NCI-H2196 treated with DMSO at 0.1 percent for 48 hours (cell line): Measurements from ENCODE around the gene LONP2.
"Not testable (repeated sequence)": the region's sequence is repeated elsewhere in the genome, so short reads cannot be mapped to it uniquely, and the experiment has no call there.

ENCODE experiments used
- DNase-seq: peaks from one replicate; lab custom pipeline; 2025; ENCODE audit not compliant: unreplicated experiment; lab: John Stamatoyannopoulos, UW

LONP2 gene

GRCh38 chr16:48330189-48330840 is 86.2 kb downstream of the LONP2 start:
- DNase-seq, result no peak

GRCh38 chr16:48330841-48331192 is 86.7 kb downstream of the LONP2 start:
- DNase-seq, result no peak

- DNase-seq, result no peak
Observed at GRCh38 chr16:48332978-48333377, 88.9 kb downstream of the LONP2 start.

DNA sequence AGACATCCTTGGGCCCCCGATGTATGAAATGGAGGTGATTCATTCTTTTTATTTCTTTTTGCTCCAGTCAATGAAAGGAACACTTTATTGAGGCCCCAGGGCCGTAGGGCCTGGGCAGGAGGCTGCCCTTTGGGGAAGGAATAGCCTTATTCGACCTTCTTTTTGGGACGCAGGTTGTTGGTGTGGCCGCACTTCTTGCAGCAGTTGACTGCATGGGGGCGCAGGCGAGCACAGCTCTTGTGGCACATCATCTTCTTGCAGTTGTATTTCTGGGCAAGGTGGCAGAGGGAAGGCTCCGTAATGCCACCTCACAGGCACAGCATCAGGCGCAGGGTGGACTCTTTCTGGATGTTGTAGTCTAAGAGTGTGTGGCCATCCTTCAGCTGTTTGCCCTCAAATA is 90.2 kb downstream of the LONP2 start:
- DNase-seq, result no peak

- no peak for DNase-seq
Observed at GRCh38 chr16:48335961-48336360, 91.9 kb downstream of the LONP2 start.

- DNase-seq, result no peak
Observed at GRCh38 chr16:48340054-48340453, 96.0 kb downstream of the LONP2 start.

DNA sequence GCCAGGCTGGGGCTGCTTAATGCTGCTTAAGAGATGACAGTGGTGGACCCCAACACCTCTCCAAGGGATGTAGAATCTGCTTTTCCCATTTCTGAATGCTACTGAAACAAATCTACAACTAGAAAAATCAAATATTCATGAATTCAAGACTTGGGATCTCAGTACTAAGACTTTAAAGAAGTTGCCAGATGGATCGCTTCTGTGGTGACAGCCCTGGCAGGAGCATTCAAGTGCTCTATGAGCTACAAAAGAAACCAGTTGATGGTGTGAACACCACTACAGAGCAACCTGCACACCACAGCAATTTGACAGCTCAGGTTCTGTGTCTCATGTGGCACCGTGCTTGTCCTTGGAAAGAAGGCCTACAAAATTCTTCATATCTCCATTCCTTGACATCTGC is 98.5 kb downstream of the LONP2 start:
- DNase-seq, result no peak

GRCh38 chr16:48347191-48347865 is 103.2 kb downstream of the LONP2 start:
- no peak for DNase-seq

DNA sequence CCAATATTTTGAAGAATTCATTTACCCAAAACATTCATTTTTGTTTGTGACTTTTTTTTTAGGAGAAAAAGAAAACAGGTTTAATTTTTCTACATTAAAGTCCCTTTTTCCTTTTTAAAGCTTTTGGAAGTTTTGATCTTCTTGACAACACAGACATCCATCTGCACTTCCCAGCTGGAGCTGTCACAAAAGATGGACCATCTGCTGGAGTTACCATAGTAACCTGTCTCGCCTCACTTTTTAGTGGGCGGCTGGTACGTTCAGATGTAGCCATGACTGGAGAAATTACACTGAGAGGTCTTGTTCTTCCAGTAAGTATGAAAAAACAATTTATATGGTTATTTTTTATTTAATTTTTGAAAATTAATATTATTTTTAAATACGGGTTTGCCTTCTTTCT is 103.9 kb downstream of the LONP2 start:
- no peak for DNase-seq

DNA sequence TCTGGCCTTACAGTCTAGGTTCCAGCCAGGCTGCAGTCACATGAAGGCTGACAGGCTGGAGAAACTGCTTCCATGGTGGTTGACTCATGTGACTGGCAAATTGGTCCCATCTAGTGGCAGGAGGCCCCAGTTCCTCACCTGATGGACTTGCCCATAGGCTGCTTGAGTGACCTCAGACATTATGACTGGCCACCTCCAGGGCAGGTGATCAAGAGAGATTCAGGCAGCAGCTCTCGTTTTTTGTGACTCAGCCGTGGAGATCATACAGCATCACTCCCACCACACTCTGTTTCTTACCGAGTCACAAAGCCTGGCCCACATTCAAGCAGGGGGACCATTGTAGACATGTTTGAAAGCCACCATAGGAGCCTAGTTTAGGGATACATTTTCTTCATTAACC is 106.6 kb downstream of the LONP2 start:
- no peak for DNase-seq

DNA sequence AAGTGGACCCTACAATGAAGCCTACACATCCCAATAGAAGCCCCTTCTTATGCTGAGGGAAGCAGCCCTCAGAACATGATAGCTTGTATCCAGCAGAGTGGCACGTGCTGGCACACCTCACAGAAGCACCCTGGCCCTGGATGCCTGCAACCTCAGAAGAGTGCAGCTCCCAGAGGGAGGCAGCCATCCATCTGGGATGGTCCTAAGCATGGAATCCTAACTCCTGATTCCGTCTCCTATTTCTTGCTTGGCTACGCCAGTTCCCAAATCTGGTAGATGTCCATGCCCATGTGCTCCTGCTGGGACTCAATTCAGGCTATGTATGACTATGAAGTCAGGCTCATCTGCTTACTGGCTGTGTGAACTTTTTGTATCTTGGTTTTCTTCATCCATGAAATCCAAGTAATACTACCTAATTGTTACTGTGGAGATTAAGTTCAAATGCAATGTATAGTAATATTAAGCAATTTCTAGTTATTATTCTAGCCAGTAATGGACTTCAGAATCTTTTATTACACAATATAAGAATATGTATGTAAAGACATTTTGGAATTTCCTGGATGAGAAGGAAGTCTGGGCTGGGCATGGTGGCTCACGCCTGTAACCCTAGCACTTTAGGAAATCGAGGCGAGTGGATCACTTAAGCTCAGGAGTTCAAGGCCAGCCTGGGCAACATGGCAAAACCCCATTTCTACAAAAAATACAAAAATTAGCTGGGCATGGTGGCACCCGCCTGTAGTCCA is 108.7 kb downstream of the LONP2 start:
- no peak for DNase-seq

- no peak for DNase-seq
Observed at GRCh38 chr16:48353565-48354163, 109.6 kb downstream of the LONP2 start.

GRCh38 chr16:48354385-48354784 is 110.3 kb downstream of the LONP2 start:
- not testable (repeated sequence) for DNase-seq

DNA sequence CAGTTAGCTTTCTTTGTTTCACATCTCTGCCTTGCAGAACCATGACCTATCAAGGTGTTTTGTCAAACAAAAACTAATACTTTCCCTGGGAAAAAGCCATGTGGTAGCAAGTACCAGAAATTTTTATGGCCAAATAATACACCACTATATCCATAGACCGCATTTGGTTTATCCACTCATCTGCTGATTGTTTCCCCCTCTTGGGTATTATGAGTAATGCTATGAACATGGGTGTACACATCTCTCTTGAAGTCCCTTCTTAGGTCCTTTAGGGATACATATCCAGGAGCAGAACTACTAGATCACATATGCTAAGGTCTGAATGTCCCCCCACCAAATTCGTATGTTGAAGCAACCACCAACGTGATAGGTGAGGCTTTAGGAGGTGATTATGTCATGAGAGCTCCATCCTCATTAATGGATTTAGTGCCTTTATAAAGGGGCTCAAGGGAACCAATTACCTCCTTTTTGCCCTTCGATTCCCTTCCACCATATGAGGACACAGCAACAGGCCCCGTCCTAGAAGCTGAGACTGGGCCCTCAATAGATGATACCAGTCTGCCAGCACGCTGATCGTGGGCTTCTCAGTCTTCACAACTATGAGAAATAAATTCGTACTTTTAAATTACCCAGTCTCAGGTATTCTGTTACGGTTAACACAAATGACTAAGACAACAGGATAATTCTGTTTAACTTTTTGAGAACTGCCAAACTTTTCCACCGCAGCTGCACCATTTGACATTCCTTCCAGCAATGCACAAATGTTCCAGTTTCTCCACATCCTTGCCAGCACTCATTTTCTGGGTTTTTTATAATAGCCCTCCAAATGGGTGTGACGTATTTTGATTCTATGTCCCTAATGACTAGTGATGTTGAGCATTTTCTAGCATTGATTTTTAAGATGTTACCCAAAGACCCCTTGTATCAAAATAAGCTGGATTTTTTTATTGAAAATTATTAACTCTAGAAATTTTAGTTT is 111.1 kb downstream of the LONP2 start:
- DNase-seq, result no peak

GRCh38 chr16:48356633-48357376 is 112.7 kb downstream of the LONP2 start:
- no peak for DNase-seq

GRCh38 chr16:48358419-48358818 is 114.3 kb downstream of the LONP2 start:
- no peak for DNase-seq

- DNase-seq, result no peak
Observed at GRCh38 chr16:48359983-48360382, 115.9 kb downstream of the LONP2 start.

DNA sequence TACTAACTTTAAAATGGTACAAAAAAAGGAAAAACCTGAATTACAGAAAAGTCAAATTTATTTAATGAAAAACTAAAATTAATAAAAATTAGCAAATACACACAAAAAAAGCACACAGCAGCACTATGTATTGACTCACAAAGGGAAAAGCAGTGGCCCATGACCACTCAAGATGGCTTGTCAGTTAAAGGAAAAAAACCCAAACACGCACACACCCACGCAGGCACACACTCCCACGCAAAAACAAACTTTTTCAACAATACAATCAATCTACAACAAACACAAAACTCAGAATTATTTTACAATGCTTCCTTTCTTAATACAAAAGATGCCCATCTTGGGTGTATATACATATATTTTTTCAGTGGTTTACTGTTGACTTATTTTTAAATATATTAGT is 116.9 kb downstream of the LONP2 start:
- no peak for DNase-seq

GRCh38 chr16:48361540-48362144 is 117.5 kb downstream of the LONP2 start:
- no peak for DNase-seq
